ENCODE measurements around the gene KRT32. TPM values are rescaled to one million over a fixed set of nuclear protein-coding genes. Genes with fewer than 3 reads are reported as not detected.

Gene KRT32
- total RNA-seq, 1 donor from 2014 or later: not detected

GRCh38 chr17:41444640-41445039 is 22.5 kb downstream of the KRT32 start:
- DNase-seq (ENCODE audit: low read depth): no peak
- H3K4me3 ChIP-seq (ENCODE audit: low read depth, low read length): no peak overlapping the region
- no peak for TF ChIP-seq CTCF (conservative IDR thresholded peaks at IDR 0.05; ENCODE audit: low read depth, low read length)

- TF ChIP-seq CTCF (conservative IDR thresholded peaks at IDR 0.05; ENCODE audit: low read depth, low read length): no peak
- DNase-seq (ENCODE audit: low read depth): no peak
- no peak overlapping the region for H3K4me3 ChIP-seq (ENCODE audit: low read depth, low read length)
Measured at GRCh38 chr17:41444186-41444585, 23.0 kb downstream of the KRT32 start.

- DNase-seq (ENCODE audit: low read depth): no peak
- no peak overlapping the region for H3K4me3 ChIP-seq (ENCODE audit: low read depth, low read length)
- TF ChIP-seq CTCF (conservative IDR thresholded peaks at IDR 0.05; ENCODE audit: low read depth, low read length): no peak
Measured at GRCh38 chr17:41442739-41443138, 24.4 kb downstream of the KRT32 start.

- no peak within 1 kb of the TSS for H3K4me3 ChIP-seq (ENCODE audit: low read depth, low read length)
- DNase-seq (ENCODE audit: low read depth): no peak
- TF ChIP-seq CTCF (conservative IDR thresholded peaks at IDR 0.05; ENCODE audit: low read depth, low read length): no peak
Measured at GRCh38 chr17:41440531-41441033, 26.6 kb downstream of the KRT32 start, which contains the start of gene KRT38. TSS of gene KRT38 (minus strand) at chr17:41440983. CDS start at chr17:41440921, 62 bp downstream.

- DNase-seq (ENCODE audit: low read depth): no peak
- no peak for TF ChIP-seq CTCF (conservative IDR thresholded peaks at IDR 0.05; ENCODE audit: low read depth, low read length)
- no peak overlapping the region for H3K4me3 ChIP-seq (ENCODE audit: low read depth, low read length)
Measured at GRCh38 chr17:41439375-41439774, 27.8 kb downstream of the KRT32 start.

- H3K4me3 ChIP-seq (ENCODE audit: low read depth, low read length): no peak overlapping the region
- no peak for TF ChIP-seq CTCF (conservative IDR thresholded peaks at IDR 0.05; ENCODE audit: low read depth, low read length)
- no peak for DNase-seq (ENCODE audit: low read depth)
Measured at GRCh38 chr17:41437769-41438168, 29.4 kb downstream of the KRT32 start.

- no peak overlapping the region for H3K4me3 ChIP-seq (ENCODE audit: low read depth, low read length)
- DNase-seq (ENCODE audit: low read depth): no peak
- no peak for TF ChIP-seq CTCF (conservative IDR thresholded peaks at IDR 0.05; ENCODE audit: low read depth, low read length)
Measured at GRCh38 chr17:41437254-41437653, 29.9 kb downstream of the KRT32 start.
